Measurements from ENCODE around the gene IRAK3. TPM values are rescaled to one million over a fixed set of nuclear protein-coding genes. Genes with fewer than 3 reads are reported as not detected.
A peak's percentile ranks its signal among the peaks of the same experiment; 100 is the strongest.

Gene IRAK3
- total and polyA plus RNA-seq, 2 experiments from 2014 or later: 0.53 to 1.8 TPM

- TF ChIP-seq REST (IDR thresholded peaks at IDR 0.05; ENCODE audit: unreplicated experiment) (no peak), EZH2phosphoT487 (IDR thresholded peaks at IDR 0.05; ENCODE audit: unreplicated experiment) (no peak), ETS1 (IDR thresholded peaks at IDR 0.05) (no peak), ZNF114 (CRISPR knock-in tag; IDR thresholded peaks at IDR 0.05) (no peak), STAT1 (IDR thresholded peaks at IDR 0.05; ENCODE audit: unreplicated experiment) (no peak)
These were observed 79.5 kb downstream of the IRAK3 start (continued) for GRCh38 chr12:66268562-66268961.

GRCh38 chr12:66269142-66269541 lies 80.1 kb downstream of the IRAK3 start:
- H3K9me3 Mint-ChIP-seq: no peaks in the 10 kb centered on the region
- H3K79me2 ChIP-seq (replicated peaks; ENCODE audit: insufficient read depth): no peaks in the 10 kb centered on the region
- no peaks in the 10 kb centered on the region for H3F3A ChIP-seq (replicated peaks; ENCODE audit: low read depth)
- H3K9me2 ChIP-seq (ENCODE audit: insufficient read depth): no peaks in the 10 kb centered on the region
- H3K4me1 Mint-ChIP-seq: peaks cover 15% of the 10 kb centered on the region
- TF ChIP-seq JUNB (IDR thresholded peaks at IDR 0.05; ENCODE audit: unreplicated experiment): no peak
- no peak for TF ChIP-seq EZH2phosphoT487 (IDR thresholded peaks at IDR 0.05; ENCODE audit: unreplicated experiment)
- no peak for TF ChIP-seq CREB1 (CRISPR knock-in tag; IDR thresholded peaks at IDR 0.05; ENCODE audit: low read depth)
- no peaks in the 10 kb centered on the region for H4K20me1 ChIP-seq (replicated peaks; ENCODE audit: insufficient read depth)
- H3K4me2 ChIP-seq: no peak overlapping the region
- no peaks in the 10 kb centered on the region for H3K27me3 Mint-ChIP-seq (ENCODE audit: insufficient read depth, low read depth, poor library complexity)
- peak overlapping the region; percentile 67 for H2AFZ ChIP-seq
- H3K27ac Mint-ChIP-seq: no peak overlapping the region
- no peaks in the 10 kb centered on the region for H3K36me3 ChIP-seq (ENCODE audit: insufficient read depth)
- DNase-seq (ENCODE audit: low spot score) (no peak), ATAC-seq (no peak)
- H3K4me3 ChIP-seq: no peak overlapping the region
- H3K36me3 Mint-ChIP-seq (ENCODE audit: low read depth): no peaks in the 10 kb centered on the region; the same call in 2 of the 3 replicates
- H3K27me3 ChIP-seq (ENCODE audit: insufficient read depth): no peaks in the 10 kb centered on the region
- no peak overlapping the region for H3K27ac ChIP-seq (ENCODE audit: low read depth)
- no peaks in the 10 kb centered on the region for H3K4me1 ChIP-seq (ENCODE audit: insufficient read depth)
- no peak overlapping the region for H3K4me3 Mint-ChIP-seq

GRCh38 chr12:66269757-66270383 lies 80.9 kb downstream of the IRAK3 start:
- no peaks in the 10 kb centered on the region; the same call in 2 of the 3 replicates for H3K36me3 Mint-ChIP-seq (ENCODE audit: low read depth)
- H3K27me3 ChIP-seq (ENCODE audit: insufficient read depth): no peaks in the 10 kb centered on the region
- H3F3A ChIP-seq (replicated peaks; ENCODE audit: low read depth): no peaks in the 10 kb centered on the region
- H4K20me1 ChIP-seq (replicated peaks; ENCODE audit: insufficient read depth): no peaks in the 10 kb centered on the region
- peaks cover 15% of the 10 kb centered on the region for H3K4me1 Mint-ChIP-seq
- H3K9me3 Mint-ChIP-seq: no peaks in the 10 kb centered on the region
- no peaks in the 10 kb centered on the region for H3K79me2 ChIP-seq (replicated peaks; ENCODE audit: insufficient read depth)
- H3K27ac Mint-ChIP-seq: no peak overlapping the region
- H3K4me2 ChIP-seq: no peak overlapping the region
- H3K27ac ChIP-seq (ENCODE audit: low read depth): no peak overlapping the region
- ATAC-seq: peak; percentile 72
- H3K4me3 ChIP-seq: no peak overlapping the region
- H2AFZ ChIP-seq: no peak overlapping the region
- no peaks in the 10 kb centered on the region for H3K4me1 ChIP-seq (ENCODE audit: insufficient read depth)
- H3K27me3 Mint-ChIP-seq (ENCODE audit: insufficient read depth, low read depth, poor library complexity): no peaks in the 10 kb centered on the region
- DNase-seq (ENCODE audit: low spot score): peak; percentile 89
- no peak overlapping the region for H3K4me3 Mint-ChIP-seq
- no peaks in the 10 kb centered on the region for H3K9me2 ChIP-seq (ENCODE audit: insufficient read depth)
- no peaks in the 10 kb centered on the region for H3K36me3 ChIP-seq (ENCODE audit: insufficient read depth)
- 0 out of 2 replicates have a peak, but pooled peaks have one; percentile 50 for TF ChIP-seq ZNF462 (CRISPR knock-in tag; IDR thresholded peaks at IDR 0.05)
